GM18909 (cell line): ENCODE measurements around the gene XRCC3.

Experiments
- ATAC-seq: cut with Tn5 transposase; IDR thresholded peaks from one replicate; pipeline ENCODE4 v1.9.1; 2021; ENCODE audit warnings: mild to moderate bottlenecking; ENCODE audit not compliant: unreplicated experiment, poor library complexity

XRCC3 gene

GRCh38 chr14:103739466-103739792, 24.2 kb upstream of the XRCC3 start:
- no peak for ATAC-seq

DNA sequence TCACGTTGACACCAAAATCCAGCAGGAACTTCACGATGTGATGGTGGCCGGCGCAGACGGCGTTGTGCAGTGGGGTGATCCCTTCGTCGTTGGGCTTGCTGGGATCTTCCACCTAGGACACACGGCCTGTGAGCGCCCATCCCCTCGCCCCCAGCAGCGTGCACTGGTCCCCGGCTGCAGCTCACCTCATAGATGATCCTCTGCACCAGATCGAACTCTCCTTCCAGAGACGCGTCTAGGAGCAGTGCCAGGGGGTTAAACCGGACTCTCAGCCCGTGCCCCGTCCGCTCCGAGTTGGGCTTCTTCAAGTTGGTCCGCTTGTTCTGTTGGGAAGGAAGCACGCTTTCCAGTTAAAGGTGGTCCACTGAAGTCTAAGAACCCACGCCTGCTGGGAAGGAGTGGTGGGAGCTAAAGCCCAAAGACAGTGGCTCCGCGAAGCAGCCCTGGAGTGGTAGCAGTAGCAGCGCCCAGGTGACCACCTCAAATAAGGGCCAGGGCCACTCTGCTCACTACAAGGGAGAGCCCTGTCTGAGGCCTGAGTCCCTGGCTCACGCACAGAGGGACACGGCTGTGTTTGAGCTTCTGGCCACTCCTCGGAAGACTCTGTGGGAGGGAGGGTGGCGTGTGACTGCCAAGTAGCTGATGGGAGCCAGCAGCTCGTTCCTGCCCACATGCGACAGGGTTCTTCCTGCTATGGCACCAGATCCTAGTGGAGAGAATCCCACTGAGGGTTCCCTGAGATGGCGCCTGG, 23.6 kb upstream of the XRCC3 start:
- ATAC-seq: no peak

- no peak for ATAC-seq
Measured at GRCh38 chr14:103738166-103738565, 22.9 kb upstream of the XRCC3 start.

DNA sequence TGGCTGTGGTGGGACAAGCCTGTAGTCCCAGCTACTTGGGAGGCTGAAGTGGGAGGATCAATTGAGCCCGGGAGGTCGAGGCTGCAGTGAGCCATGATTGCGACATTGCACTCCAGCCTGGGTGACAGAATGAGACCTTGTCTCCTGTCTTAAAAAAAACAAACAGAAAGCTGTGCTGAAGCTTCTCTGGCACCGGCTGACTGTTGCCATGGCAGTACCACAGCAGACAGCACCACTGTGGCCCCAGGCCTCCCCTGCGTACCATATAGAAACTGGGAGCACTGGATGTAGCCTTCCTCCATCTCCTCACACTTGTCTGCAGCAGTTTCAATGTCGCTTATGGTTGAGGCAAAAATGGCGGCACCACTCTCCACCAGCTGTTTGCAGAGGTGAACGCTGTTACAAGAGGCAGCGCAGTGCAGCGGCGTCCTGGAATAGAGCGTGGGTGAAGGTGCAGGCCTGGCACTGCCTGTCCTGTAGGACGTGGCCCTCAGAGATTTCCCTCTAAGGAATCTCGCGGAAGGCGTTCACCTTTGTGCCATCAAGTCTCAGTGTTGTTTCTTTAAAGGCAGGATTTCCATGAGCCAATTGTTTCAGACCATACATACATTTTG, 22.3 kb upstream of the XRCC3 start:
- ATAC-seq: no peak

DNA sequence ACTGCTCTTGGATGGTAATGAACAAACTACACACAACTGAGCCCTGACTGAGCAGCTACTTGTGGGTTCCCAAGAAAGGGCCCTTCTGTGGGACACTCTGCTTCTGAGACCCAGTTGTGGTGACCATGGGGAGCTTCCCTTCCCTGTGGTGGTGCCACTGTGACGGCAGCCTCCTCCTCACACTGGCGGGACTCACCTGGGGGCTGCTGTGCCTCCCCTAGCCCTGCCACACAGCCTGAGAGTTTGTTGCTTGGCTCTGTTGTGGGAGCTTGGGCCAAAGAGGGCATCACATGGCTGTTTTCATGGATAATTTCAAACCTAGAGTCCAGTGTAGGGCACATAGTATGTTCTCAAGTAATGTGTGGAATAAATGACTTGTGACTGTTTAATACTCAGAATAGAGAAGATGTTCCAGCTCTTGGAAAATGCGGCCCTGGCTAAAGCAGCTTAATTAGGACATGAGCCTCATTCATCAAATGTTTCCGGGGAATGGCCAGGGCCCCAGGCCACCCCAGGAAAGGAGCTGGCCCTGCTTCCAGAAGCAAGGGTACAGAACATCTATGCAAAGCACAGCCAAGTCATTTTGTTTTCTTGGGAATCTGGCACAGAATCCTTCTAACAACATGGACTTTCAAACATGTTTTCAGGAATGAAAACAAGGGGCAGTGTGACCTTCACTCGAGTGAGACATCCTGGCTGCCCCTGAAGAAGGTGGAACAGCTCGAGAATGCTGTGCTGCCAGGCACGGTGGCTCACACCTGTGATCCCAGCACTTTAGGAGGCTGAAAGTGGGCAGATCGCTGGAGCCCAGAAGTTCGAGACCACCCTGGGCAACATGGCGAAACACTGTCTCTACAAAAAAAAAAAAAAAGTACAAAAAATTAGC, 21.5 kb upstream of the XRCC3 start:
- no peak for ATAC-seq

DNA sequence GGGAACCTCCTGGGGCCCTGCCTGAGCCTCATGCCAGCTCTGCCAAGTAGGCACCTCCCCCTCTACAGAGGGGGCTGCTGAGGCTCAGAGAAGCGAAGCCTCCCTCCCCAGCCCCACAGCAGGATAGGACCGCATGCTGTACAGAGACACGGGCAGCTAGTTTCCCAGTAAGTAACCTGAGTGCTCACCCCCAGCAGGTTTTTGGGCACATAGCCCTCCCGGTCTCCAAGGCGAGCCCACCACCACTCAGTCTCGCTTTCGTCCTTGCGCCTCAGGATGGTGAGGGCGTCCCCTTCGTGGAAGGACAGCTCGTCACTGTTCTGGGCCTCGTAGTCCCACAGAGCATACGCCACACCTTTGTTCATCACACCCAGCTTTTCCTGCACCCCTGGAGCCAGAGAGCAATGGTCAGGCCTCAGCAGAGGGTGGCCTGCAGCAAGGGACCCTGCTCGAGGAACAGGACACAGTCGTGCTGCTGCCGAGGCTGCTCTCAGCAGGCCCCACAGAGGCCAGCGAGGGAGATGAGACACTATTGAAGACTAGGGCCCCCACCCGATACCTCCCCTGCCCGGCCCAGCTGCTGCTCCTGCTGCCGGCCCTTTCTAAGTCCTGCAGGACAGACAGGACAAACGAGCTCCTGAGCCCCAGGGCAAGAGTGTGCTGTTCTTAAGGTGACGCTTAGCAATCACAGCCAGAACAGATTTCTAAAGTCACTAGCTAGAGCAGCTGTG, 20.7 kb upstream of the XRCC3 start:
- ATAC-seq: no peak

DNA sequence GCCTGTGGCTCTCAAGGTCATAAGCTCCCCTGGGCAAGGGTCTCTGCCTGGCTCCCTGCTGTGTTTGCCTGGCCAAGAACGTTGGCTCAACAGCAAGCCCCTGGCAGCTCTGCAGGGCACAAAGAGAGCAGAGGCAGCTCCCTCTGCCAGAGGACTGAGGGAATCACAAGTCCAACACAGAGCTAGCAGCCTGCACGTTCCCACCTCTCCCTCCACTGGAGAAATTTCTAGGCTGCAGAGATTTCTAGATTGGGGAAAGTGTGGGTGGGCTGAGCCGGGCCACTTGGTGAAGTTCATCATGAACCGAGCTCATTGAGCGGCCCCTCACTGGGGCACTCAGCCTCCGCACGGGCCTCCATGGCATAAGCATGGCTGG, 20.2 kb upstream of the XRCC3 start:
- no peak for ATAC-seq

DNA sequence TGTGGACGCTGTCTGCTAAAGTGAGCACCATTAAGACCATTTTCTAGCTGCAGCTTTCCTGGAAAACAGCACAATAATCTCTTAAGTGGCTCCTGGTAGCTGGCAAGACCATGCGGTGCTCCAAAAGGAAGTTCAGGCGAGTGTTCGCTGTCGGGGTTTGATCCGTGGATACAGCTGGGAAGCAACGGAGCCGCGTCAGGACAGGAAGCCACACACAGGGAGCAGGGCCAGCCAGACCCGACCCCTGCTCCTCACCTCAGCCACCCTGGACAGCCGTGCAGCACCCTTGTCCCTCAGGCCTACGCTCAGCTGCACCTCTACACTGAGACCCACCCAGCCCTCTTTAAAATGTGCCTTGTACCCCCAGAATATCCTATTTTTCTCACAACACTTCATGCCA, 19.8 kb upstream of the XRCC3 start:
- ATAC-seq: no peak

DNA sequence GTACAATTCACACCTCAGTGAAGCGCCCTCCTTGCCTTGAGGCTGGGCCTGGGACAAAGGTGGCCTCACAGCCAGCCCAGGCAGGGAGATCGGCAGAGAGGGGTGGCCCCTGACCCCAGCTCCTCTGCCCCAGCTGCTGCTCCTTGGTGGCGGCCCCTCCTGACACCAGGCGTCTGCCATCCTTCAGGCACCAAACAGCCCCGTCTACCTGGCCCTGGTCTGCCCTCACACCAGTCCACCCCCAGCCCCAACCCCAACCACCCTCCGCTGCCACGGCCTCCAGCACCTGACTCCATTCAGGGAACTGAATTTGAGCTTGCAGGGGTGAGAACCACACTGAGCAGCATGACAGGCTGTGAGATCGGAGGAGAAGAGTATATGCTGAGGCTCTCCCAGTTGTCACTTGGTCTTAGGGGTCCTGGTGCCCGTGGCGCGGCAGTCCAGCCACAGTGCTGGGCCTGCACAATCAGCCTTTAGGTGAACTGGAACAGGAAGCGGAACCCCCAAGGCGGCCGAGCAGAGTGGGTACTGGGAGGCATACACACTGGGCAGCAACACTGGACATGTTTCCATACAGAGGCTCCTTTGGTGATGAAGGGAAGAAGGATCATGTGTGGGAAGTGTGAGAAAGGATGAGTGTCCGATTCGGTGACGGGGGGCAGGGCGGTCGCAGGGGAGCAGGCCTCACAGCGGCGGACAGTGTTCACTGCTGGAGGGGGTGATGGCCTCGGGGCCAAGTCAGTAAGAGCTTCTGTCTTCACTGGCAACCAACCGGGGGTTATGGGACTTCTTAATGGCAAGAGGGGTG, 19.0 kb upstream of the XRCC3 start:
- no peak for ATAC-seq

DNA sequence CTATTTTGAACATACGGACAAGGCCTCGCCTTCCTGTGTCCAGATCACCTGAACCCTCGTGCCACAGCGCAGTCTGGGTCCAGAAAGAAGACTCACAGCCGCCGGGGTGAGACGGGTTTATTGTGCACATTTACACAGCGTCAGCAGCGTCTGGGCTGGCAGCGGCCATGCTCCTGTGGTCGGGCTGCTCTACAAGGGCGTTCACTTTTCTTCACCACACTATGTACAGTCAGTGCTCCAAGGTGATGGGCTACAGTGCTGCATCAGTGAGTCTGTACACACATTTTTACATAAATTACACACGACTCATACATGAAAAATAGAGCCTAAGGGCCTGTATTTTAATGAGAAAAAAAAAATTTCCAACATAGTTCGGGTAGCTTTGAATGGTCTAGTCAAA, 18.4 kb upstream of the XRCC3 start:
- no peak for ATAC-seq

DNA sequence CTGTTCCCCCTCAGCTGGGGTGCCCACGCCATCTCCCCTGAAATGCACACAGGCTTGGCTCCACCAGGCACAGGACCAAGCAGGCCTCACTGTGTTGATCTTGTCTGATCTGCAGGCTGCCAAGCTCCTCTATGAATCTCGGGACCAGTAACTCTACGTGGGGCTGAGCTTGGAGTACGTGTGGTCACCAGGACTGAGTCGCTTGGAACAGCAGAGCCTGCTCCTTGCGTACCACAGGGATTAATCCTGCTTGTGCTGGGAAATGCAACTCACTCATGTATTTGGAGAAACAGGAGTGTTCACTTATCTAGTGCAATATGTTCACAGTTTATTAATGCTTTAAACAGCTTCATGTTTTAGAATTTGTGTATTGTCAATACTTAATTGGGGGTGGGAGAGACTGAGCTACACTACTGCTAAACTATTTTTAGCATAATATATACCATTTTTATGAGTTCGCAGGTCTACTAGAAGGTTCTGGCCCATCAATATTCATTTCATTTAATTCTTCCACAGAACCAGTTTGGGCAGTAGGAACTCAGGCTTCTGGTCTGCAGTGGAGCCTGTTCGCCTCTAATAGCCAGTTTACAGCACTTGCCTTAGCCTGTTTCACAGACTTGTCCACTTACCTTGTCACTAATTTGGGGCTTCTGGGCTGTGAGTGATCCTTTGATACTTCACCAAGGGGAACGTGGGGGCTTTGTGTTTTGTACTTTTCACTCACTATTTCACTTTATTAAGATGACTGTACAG, 17.8 kb upstream of the XRCC3 start:
- no peak for ATAC-seq

DNA sequence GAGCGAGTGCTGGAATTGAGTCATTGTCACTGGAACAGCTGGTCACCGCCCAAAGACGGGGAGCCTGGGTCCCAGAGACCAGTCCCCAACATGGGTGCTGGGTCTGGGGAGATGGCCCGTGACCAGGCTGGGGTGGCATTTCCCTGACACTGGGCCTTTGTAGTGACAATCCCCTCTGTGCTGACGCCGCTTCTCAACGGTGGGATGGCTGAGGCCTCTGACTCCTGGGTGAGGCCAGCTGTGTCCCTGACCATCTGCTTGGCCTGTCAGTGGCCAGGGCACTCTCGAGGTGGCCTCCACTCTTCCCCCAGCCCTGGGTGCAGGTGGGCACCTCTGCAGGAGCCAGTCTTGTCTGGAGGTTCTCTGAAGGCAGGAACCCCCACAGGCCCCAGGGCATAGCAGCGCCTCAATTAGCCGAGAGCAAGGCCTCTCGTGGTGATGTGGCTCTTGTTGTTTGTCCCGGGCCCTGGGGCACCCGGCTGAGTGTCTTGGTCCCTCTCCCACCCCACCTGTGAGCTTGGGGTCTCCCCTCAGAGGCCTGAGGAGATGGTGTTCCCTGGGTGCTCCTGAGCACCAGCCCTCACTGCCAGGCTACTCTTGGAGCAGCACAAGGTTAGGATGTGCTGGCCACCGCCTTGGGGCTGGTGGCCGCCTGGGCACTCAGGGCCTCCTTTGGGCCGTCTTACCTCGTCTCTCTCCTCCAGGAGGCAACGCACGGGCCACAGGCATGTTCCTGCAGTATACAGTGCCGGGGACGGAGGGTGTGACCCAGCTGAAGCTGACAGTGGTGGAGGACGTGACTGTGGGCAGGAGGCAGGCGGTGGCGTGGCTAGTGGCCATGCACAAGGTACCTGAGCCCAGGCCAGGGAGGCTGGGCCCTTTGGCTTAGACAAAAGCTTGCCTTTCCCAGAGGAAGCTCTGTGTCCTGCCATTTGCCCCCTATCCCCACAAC, 16.9 kb upstream of the XRCC3 start:
- no peak for ATAC-seq

GRCh38 chr14:103731481-103731880, 16.2 kb upstream of the XRCC3 start:
- no peak for ATAC-seq

- ATAC-seq: no peak
Measured at GRCh38 chr14:103730490-103731035, 15.3 kb upstream of the XRCC3 start.

- no peak for ATAC-seq
Measured at GRCh38 chr14:103729496-103730448, 14.5 kb upstream of the XRCC3 start.

DNA sequence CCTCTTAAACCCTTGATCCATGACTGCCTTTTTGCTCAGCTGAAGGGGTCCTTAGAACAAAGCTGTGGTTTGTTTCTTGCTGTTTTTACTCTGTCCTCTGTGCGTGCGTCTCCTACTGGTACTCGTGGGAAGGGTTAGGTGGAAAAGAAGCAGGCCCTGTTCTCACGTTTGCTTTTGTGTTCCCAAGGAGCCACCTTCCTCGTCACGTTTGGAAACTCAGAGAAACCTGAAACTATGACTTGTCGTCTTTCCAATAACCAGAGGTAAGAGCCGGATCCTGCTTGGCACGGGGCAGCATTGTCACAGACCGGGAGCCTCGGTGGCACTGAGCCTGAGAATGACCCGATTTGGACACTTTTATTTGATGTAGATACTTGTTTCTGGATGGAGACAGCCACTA, 13.5 kb upstream of the XRCC3 start:
- no peak for ATAC-seq

- no peak for ATAC-seq
Measured at GRCh38 chr14:103728141-103728540, 12.9 kb upstream of the XRCC3 start.
